NOMO-1 (cell line): ENCODE measurements around the gene SLC49A3.
"Not testable (repeated sequence)": the region's sequence is repeated elsewhere in the genome, so short reads cannot be mapped to it uniquely, and the experiment has no call there.

Source experiments
- DNase-seq, 2 experiments: peaks; one replicate each; lab custom pipeline; 2025; ENCODE audit not compliant: unreplicated experiment in 2 of 2; lab: John Stamatoyannopoulos, UW

SLC49A3 gene

GRCh38 chr4:635066-635835 lies 53.7 kb downstream of the SLC49A3 start:
- DNase-seq = not testable (repeated sequence)

- no peak for DNase-seq
These were observed 54.4 kb downstream of the SLC49A3 start for GRCh38 chr4:634599-634985.

GRCh38 chr4:633976-634598 lies 54.9 kb downstream of the SLC49A3 start:
- DNase-seq = no peak

GRCh38 chr4:633406-633805 lies 55.5 kb downstream of the SLC49A3 start:
- no peak for DNase-seq

- DNase-seq = no peak
These were observed 56.0 kb downstream of the SLC49A3 start for GRCh38 chr4:632926-633325.

GRCh38 chr4:632196-632790 lies 56.7 kb downstream of the SLC49A3 start:
- no peak for DNase-seq
